NB4 (cell line): ENCODE measurements around the gene UFD1.

Experiments
- CTCF ChIP-seq: IDR thresholded peaks from one replicate; pipeline ENCODE4 v1.5.1; 2012; ENCODE audit warnings: low read depth, low read length
- POLR2A ChIP-seq: IDR thresholded peaks from 2 replicates; pipeline ENCODE4 v1.6.1; 2011; ENCODE audit warnings: mild to moderate bottlenecking; ENCODE audit not compliant: insufficient read length; ENCODE audit errors: extremely low read depth

- TF ChIP-seq CTCF, result no peak
- no peak for TF ChIP-seq POLR2A
Measured at GRCh38 chr22:19443544-19444211, 35.3 kb downstream of the UFD1 start.
